GM23338 (cell line): ENCODE data around the gene HOMER1. TPM values are rescaled to one million over a fixed set of nuclear protein-coding genes. Genes with fewer than 3 reads are reported as not detected.

ENCODE experiments used
- ATAC-seq: fragments of 200-7000 bp; cut with Tn5 transposase; 3 replicates; pipeline ENCODE4 v1.9.1; 2020
- DNase-seq: peaks from one replicate; pipeline ENCODE4 v3.0.0-alpha.2; 2015; ENCODE audit warnings: low spot score
- H2AFZ ChIP-seq: fragments of 200-600 bp; sonication (generic); 2 replicates; pipeline ENCODE4 v1.8.0; 2016; ENCODE audit warnings: antibody characterized with exemption, mild to moderate bottlenecking, moderate library complexity
- H3F3A ChIP-seq: fragments of 200-600 bp; sonication (generic); replicated peaks from 2 replicates; pipeline ENCODE4 v1.8.0; 2017; ENCODE audit warnings: antibody characterized with exemption, mixed run types, low read depth
- H3K27ac ChIP-seq: fragments of 200-600 bp; sonication (generic); 2 replicates; pipeline ENCODE4 v1.6.1; 2016; ENCODE audit warnings: low read depth
- H3K27me3 ChIP-seq: fragments of 200-600 bp; sonication (generic); 2 replicates; pipeline ENCODE4 v1.8.0; 2016; ENCODE audit warnings: mild to moderate bottlenecking, mixed run types, moderate library complexity; ENCODE audit not compliant: insufficient read depth
- H3K36me3 ChIP-seq: fragments of 200-600 bp; sonication (generic); 2 replicates; pipeline ENCODE4 v1.8.0; 2016; ENCODE audit warnings: mild to moderate bottlenecking; ENCODE audit not compliant: insufficient read depth
- H3K4me1 ChIP-seq: fragments of 200-600 bp; sonication (generic); 2 replicates; pipeline ENCODE4 v1.8.0; 2016; ENCODE audit warnings: mild to moderate bottlenecking, moderate library complexity; ENCODE audit not compliant: insufficient read depth
- H3K4me2 ChIP-seq: fragments of 200-600 bp; sonication (generic); 2 replicates; pipeline ENCODE4 v1.7.1; 2017; ENCODE audit warnings: mixed run types
- H3K4me3 ChIP-seq: fragments of 200-600 bp; sonication (generic); 2 replicates; pipeline ENCODE4 v1.6.1; 2016; ENCODE audit warnings: mixed run types
- H3K79me2 ChIP-seq: fragments of 200-600 bp; sonication (generic); replicated peaks from 2 replicates; pipeline ENCODE4 v1.8.0; 2017; ENCODE audit warnings: mild to moderate bottlenecking; ENCODE audit not compliant: insufficient read depth
- H3K9me2 ChIP-seq: fragments of 200-600 bp; sonication (generic); 2 replicates; pipeline ENCODE4 v1.8.0; 2017; ENCODE audit not compliant: insufficient read depth
- H4K20me1 ChIP-seq: fragments of 200-600 bp; sonication (generic); replicated peaks from 2 replicates; pipeline ENCODE4 v1.8.0; 2017; ENCODE audit warnings: mild to moderate bottlenecking; ENCODE audit not compliant: insufficient read depth
- H3K27ac Mint-ChIP-seq: 2 replicates; pipeline ENCODE4 v1.8.0; 2020; ENCODE audit warnings: inconsistent platforms, mild to moderate bottlenecking, moderate library complexity, mixed read lengths
- H3K27me3 Mint-ChIP-seq: 3 replicates; pipeline ENCODE4 v1.8.0; 2022; ENCODE audit warnings: low read depth, mild to moderate bottlenecking, moderate library complexity, mixed read lengths, inconsistent platforms; ENCODE audit not compliant: insufficient read depth, poor library complexity
- H3K36me3 Mint-ChIP-seq: 3 replicates; pipeline ENCODE4 v1.8.0; 2021; ENCODE audit warnings: low read depth, mild to moderate bottlenecking, inconsistent platforms, moderate library complexity, mixed read lengths
- H3K4me1 Mint-ChIP-seq: 3 replicates; pipeline ENCODE4 v1.8.0; 2020; ENCODE audit warnings: mild to moderate bottlenecking, inconsistent platforms, mixed read lengths
- H3K4me3 Mint-ChIP-seq: 3 replicates; pipeline ENCODE4 v1.8.0; 2021; ENCODE audit warnings: moderate library complexity, mild to moderate bottlenecking, inconsistent platforms, mixed read lengths
- H3K9me3 Mint-ChIP-seq: 3 replicates; pipeline ENCODE4 v1.8.0; 2020; ENCODE audit warnings: moderate library complexity, mild to moderate bottlenecking, inconsistent platforms, mixed read lengths
- CREB1 ChIP-seq: fragments of 250-450 bp; sonication (Bioruptor Pico); IDR thresholded peaks from 2 replicates; pipeline ENCODE4 v1.5.0; 2020; ENCODE audit warnings: low read depth, mild to moderate bottlenecking, moderate library complexity
- EZH2 ChIP-seq: fragments of 200-600 bp; sonication (generic); IDR thresholded peaks from one replicate; pipeline ENCODE4 v1.8.0; 2017; ENCODE audit warnings: antibody characterized with exemption, mild to moderate bottlenecking, low read depth; ENCODE audit not compliant: unreplicated experiment
- EZH2phosphoT487 ChIP-seq: fragments of 200-600 bp; sonication (generic); IDR thresholded peaks from one replicate; pipeline ENCODE4 v1.8.1; 2018; ENCODE audit warnings: antibody characterized with exemption; ENCODE audit not compliant: unreplicated experiment
- JUNB ChIP-seq: IDR thresholded peaks from one replicate; pipeline ENCODE4 v1.6.1; 2016; ENCODE audit warnings: antibody characterized with exemption; ENCODE audit not compliant: unreplicated experiment
- REST ChIP-seq: IDR thresholded peaks from one replicate; pipeline ENCODE4 v1.6.1; 2018; ENCODE audit warnings: antibody characterized with exemption; ENCODE audit not compliant: unreplicated experiment
- STAT1 ChIP-seq: IDR thresholded peaks from one replicate; pipeline ENCODE4 v1.6.1; 2016; ENCODE audit warnings: antibody characterized with exemption; ENCODE audit not compliant: unreplicated experiment
- ZNF114 ChIP-seq: fragments of 250-450 bp; sonication (Bioruptor Pico); IDR thresholded peaks from 2 replicates; pipeline ENCODE4 v1.5.0; 2020; ENCODE audit warnings: mild to moderate bottlenecking, moderate library complexity
- polyA plus RNA-seq: library from polyadenylated mRNA; unstranded; fragments of >200 nt; fragmentation: Nextera tagmentation; extraction: Ambion mirVana; gene quantifications from 2 replicates; pipeline ENCODE4 v1.2.1, GENCODE V29; 2016
- total RNA-seq: library from RNA; depleted of rRNA; stranded (reverse); fragments of >200 nt; shearing (Covaris generic); gene quantifications from 2 replicates; pipeline ENCODE4 v1.2.3, GENCODE V29; 2014
- TF ChIP-seq, protein P1 (sequence below): IDR thresholded peaks from 2 replicates; pipeline ENCODE4 v1.6.1; 2016; ENCODE audit warnings: antibody characterized with exemption
- TF ChIP-seq, protein P2 (sequence below): fragments of 250-450 bp; sonication (Bioruptor Pico); IDR thresholded peaks from 2 replicates; pipeline ENCODE4 v1.5.0; 2020; ENCODE audit warnings: mild to moderate bottlenecking, moderate library complexity
- TF ChIP-seq, protein P3 (sequence below), 2 experiments: fragments of 200-600 bp in 1 of 2; sonication (generic) in 1 of 2; conservative IDR thresholded peaks; 2 replicates each; pipeline versions ENCODE4 v1.5.1 to v1.6.1; 2016 to 2017; ENCODE audit warnings: antibody characterized with exemption in 2 of 2, low read depth in 2 of 2, mild to moderate bottlenecking in 2 of 2, moderate library complexity in 1 of 2

The HOMER1 gene
- total and polyA plus RNA-seq, 2 experiments from 2014 or later, result 45.1 to 80.3 TPM

- Histone ChIP-seq H4K20me1 (no peaks in the 10 kb centered on the region), H3K4me1 (peaks cover 23% of the 10 kb centered on the region), H3K36me3 (no peaks in the 10 kb centered on the region), H2AFZ (0 out of 2 replicates have a peak overlapping the region, but pooled peaks have one; percentile 3), H3K4me2 (peak overlapping the region; percentile 40), H3K27ac (peak overlapping the region; percentile 16; the same call in 1 of the 2 replicates), H3K9me2 (no peaks in the 10 kb centered on the region), H3F3A (no peaks in the 10 kb centered on the region), H3K79me2 (no peaks in the 10 kb centered on the region), H3K4me3 (no peak overlapping the region), H3K27me3 (no peaks in the 10 kb centered on the region)
- H3K4me1 Mint-ChIP-seq, result peaks cover 22% of the 10 kb centered on the region
- H3K4me3 Mint-ChIP-seq, result peak overlapping the region; percentile 27; the same call in 1 of the 3 replicates
- no peaks in the 10 kb centered on the region for H3K9me3 Mint-ChIP-seq
- H3K27me3 Mint-ChIP-seq, result peaks cover 1% of the 10 kb centered on the region
- H3K36me3 Mint-ChIP-seq, result no peaks in the 10 kb centered on the region
- TF ChIP-seq CREB1 (CRISPR knock-in tag) (no peak), STAT1 (no peak), JUNB (no peak), ZNF114 (CRISPR knock-in tag) (no peak), EZH2phosphoT487 (no peak), EZH2 (no peak), REST (no peak)
- TF ChIP-seq, protein P1, sequence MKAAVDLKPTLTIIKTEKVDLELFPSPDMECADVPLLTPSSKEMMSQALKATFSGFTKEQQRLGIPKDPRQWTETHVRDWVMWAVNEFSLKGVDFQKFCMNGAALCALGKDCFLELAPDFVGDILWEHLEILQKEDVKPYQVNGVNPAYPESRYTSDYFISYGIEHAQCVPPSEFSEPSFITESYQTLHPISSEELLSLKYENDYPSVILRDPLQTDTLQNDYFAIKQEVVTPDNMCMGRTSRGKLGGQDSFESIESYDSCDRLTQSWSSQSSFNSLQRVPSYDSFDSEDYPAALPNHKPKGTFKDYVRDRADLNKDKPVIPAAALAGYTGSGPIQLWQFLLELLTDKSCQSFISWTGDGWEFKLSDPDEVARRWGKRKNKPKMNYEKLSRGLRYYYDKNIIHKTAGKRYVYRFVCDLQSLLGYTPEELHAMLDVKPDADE, result no peak
- TF ChIP-seq, protein P2, sequence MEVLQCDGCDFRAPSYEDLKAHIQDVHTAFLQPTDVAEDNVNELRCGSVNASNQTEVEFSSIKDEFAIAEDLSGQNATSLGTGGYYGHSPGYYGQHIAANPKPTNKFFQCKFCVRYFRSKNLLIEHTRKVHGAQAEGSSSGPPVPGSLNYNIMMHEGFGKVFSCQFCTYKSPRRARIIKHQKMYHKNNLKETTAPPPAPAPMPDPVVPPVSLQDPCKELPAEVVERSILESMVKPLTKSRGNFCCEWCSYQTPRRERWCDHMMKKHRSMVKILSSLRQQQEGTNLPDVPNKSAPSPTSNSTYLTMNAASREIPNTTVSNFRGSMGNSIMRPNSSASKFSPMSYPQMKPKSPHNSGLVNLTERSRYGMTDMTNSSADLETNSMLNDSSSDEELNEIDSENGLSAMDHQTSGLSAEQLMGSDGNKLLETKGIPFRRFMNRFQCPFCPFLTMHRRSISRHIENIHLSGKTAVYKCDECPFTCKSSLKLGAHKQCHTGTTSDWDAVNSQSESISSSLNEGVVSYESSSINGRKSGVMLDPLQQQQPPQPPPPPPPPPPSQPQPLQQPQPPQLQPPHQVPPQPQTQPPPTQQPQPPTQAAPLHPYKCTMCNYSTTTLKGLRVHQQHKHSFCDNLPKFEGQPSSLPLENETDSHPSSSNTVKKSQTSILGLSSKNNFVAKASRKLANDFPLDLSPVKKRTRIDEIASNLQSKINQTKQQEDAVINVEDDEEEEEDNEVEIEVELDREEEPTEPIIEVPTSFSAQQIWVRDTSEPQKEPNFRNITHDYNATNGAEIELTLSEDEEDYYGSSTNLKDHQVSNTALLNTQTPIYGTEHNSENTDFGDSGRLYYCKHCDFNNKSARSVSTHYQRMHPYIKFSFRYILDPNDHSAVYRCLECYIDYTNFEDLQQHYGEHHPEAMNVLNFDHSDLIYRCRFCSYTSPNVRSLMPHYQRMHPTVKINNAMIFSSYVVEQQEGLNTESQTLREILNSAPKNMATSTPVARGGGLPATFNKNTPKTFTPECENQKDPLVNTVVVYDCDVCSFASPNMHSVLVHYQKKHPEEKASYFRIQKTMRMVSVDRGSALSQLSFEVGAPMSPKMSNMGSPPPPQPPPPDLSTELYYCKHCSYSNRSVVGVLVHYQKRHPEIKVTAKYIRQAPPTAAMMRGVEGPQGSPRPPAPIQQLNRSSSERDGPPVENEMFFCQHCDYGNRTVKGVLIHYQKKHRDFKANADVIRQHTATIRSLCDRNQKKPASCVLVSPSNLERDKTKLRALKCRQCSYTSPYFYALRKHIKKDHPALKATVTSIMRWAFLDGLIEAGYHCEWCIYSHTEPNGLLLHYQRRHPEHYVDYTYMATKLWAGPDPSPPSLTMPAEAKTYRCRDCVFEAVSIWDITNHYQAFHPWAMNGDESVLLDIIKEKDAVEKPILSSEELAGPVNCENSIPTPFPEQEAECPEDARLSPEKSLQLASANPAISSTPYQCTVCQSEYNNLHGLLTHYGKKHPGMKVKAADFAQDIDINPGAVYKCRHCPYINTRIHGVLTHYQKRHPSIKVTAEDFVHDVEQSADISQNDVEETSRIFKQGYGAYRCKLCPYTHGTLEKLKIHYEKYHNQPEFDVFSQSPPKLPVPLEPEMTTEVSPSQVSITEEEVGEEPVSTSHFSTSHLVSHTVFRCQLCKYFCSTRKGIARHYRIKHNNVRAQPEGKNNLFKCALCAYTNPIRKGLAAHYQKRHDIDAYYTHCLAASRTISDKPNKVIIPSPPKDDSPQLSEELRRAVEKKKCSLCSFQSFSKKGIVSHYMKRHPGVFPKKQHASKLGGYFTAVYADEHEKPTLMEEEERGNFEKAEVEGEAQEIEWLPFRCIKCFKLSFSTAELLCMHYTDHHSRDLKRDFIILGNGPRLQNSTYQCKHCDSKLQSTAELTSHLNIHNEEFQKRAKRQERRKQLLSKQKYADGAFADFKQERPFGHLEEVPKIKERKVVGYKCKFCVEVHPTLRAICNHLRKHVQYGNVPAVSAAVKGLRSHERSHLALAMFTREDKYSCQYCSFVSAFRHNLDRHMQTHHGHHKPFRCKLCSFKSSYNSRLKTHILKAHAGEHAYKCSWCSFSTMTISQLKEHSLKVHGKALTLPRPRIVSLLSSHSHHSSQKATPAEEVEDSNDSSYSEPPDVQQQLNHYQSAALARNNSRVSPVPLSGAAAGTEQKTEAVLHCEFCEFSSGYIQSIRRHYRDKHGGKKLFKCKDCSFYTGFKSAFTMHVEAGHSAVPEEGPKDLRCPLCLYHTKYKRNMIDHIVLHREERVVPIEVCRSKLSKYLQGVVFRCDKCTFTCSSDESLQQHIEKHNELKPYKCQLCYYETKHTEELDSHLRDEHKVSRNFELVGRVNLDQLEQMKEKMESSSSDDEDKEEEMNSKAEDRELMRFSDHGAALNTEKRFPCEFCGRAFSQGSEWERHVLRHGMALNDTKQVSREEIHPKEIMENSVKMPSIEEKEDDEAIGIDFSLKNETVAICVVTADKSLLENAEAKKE (CRISPR knock-in tag), result no peak
- TF ChIP-seq, protein P3, sequence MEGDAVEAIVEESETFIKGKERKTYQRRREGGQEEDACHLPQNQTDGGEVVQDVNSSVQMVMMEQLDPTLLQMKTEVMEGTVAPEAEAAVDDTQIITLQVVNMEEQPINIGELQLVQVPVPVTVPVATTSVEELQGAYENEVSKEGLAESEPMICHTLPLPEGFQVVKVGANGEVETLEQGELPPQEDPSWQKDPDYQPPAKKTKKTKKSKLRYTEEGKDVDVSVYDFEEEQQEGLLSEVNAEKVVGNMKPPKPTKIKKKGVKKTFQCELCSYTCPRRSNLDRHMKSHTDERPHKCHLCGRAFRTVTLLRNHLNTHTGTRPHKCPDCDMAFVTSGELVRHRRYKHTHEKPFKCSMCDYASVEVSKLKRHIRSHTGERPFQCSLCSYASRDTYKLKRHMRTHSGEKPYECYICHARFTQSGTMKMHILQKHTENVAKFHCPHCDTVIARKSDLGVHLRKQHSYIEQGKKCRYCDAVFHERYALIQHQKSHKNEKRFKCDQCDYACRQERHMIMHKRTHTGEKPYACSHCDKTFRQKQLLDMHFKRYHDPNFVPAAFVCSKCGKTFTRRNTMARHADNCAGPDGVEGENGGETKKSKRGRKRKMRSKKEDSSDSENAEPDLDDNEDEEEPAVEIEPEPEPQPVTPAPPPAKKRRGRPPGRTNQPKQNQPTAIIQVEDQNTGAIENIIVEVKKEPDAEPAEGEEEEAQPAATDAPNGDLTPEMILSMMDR (conservative IDR thresholded peaks at IDR 0.05; ENCODE audit: low read depth in 2 of 2), result no peak
- peak overlapping the region; percentile 60 for H3K27ac Mint-ChIP-seq
- no peak for DNase-seq
- ATAC-seq, result peak; percentile 67
Observed at GRCh38 chr5:79562351-79563246, 48.7 kb upstream of the HOMER1 start.
